Activated CD8-positive, alpha-beta memory T cell treated with anti-CD3 and anti-CD28 coated beads, Interleukin-2, amount 50 U/mL, for 24 hours (primary cell): ENCODE measurements around the gene SOCS7.
"Not testable (repeated sequence)": the region's sequence is repeated elsewhere in the genome, so short reads cannot be mapped to it uniquely, and the experiment has no call there.

Source experiments
- DNase-seq: peaks from one replicate; pipeline ENCODE4 v3.0.0-alpha.2; 2020; ENCODE audit errors: extremely low read depth

SOCS7 gene

DNA sequence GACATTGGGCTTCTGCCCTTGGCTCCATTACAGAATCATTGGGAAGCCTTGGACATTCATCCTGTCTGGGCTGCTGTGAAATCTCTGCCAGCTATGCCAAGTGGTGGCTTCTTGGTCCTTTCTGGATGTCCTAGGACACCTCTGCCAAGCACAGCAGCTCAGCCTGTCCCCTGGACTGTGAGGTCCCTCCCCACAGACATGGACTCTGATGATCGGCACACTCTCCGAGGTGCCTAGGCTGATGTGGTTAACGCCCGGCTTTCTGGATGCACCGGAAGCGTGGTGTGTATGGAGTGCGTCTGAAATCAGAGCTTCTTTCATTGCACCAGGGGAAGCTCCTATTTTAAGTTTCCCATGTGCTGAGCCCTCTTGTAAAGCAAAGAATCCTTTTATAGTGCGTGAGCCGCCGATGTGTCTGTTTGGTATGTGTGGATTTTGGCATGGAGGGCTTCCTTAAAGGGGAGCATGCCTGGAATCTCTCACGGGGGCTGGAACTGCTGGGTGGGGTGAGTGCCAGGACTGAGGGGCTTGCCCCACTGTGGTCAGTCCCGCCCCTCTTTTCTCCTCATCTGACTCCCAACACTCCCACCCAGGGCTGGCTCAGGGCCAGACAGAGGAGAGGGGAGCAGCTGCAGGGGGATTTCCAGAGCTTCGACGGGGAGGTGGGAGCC lies 69.7 kb downstream of the SOCS7 start:
- DNase-seq, result no peak

- no peak for DNase-seq
Measured at GRCh38 chr17:38421871-38422827, 70.5 kb downstream of the SOCS7 start.

DNA sequence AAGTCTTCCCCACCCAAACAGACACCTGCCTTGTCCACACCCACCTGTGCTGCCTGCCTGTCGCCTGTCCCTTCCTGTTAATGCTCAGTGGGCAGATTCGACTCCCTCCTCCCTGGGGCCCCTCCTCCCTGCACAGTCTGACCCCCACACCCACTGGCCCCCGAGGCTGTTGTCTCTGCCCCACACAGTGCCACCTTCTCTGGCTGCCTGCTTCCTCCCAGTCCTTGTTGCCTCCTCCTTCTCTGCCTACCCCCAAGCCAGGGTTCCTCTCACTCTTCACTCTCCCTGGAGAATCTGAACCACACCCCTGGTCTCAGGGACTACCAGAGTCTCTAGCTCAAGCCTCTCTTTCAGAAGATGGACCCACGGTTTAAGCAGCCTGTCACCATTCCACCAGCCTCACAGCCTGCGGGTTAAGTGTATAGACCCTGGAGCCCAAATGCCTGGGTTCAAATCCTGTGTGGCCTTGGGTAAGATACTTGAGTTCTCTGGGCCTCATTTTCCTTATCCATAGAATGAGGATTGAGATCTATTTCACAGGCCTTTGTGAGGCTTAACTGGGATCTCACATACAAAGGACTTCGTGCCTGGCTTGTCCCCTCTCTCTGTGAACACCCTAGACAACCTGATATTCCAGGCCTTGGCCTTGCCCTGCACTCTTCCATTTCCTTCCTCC lies 72.8 kb downstream of the SOCS7 start:
- no peak for DNase-seq

- no peak for DNase-seq
Measured at GRCh38 chr17:38425031-38425430, 73.4 kb downstream of the SOCS7 start.

- DNase-seq, result no peak
Measured at GRCh38 chr17:38425744-38426143, 74.1 kb downstream of the SOCS7 start.

- no peak for DNase-seq
Measured at GRCh38 chr17:38426441-38426840, 74.8 kb downstream of the SOCS7 start.

GRCh38 chr17:38427160-38427949 lies 75.7 kb downstream of the SOCS7 start:
- no peak for DNase-seq

- no peak for DNase-seq
Measured at GRCh38 chr17:38428112-38428642, 76.5 kb downstream of the SOCS7 start, which contains the start of gene ARHGAP23. ARHGAP23 (plus strand) TSS chr17:38428464; CDS start chr17:38428486, 22 bp downstream.

DNA sequence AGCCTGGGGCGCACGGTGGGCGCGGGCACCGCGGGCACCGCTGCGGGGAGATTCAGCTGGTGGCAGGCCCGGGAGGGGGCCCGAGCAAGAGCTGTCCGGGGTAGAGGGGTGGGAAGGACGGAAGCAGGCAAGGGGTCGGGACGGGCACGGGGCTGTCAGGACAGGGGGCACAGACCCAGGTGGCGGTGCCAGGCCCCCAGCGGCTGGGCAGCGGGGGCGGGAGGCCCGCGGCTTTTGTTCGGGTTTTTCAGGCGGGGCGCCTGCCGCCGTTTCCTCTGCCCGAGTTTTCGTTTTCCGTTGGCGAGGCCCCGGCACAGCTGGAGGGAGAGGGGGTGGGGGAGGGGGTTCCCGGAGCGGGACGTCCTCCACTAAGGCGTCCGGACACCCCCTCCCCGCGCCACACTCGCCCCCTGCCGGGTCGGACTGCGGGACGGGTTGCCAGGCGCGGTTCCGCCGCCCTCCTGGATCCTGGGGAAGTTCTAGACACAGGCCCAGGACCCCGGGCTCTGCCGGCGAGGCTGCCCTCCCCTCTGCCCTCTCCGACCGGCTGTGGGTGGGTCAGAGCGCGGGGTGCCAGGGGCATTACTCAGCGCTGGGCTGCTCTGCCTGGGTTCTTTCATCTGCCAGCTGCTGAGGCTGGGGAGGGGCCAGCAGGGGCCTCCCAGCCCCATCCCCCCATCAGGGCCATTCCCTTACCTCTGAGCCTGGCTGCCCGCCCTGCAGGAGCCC lies 77.2 kb downstream of the SOCS7 start:
- DNase-seq, result no peak

DNA sequence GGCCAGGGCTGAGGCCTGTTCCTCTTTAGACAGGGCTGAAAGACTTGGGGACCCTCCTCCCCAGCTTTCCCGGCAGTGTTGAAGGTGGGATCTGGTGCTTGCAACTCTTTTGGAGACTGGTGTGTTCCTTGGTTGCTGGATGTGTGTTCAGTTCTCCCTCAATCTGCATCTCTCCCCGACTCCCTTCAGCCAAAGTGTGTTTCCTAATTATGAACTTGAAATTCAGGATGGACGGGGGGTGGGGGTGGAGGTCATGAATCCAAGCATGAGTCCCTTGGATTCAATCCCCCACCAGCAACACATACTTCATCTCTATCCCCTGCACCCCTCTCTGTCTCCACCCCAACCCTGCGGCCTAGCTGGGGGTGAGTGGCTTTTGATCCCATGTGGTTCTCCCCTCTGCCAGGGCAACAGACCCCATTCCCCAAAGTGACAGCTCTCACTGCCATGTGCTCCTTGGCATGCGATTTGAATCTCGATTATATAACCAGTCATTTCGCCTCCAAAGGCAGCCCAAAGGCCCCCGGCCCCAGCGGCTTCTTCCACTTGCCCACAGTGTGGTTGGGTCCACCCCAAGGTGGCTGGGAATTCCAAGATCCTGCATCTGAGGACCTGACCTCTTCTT lies 77.9 kb downstream of the SOCS7 start:
- DNase-seq, result no peak

DNA sequence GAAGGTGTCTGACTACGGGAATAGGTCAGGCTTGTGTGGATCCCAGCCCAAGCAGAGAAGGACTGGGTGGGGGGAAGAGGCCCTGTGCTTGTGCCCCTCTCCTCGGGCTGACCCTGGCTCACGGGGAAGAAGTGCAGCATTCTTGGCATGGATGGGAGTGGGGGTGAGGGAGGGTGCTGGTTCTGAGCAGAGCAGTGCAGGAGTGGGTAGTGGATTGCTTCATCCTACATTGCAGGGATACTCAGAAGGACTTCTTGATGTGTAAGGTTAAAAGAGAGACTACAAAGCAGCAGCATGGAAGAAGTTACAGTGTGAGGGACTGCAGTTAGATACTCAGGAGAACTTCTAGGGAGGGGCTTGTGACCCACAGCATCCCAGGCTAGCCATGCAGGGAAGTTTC lies 78.7 kb downstream of the SOCS7 start:
- no peak for DNase-seq

GRCh38 chr17:38430822-38431221 lies 79.2 kb downstream of the SOCS7 start:
- no peak for DNase-seq

DNA sequence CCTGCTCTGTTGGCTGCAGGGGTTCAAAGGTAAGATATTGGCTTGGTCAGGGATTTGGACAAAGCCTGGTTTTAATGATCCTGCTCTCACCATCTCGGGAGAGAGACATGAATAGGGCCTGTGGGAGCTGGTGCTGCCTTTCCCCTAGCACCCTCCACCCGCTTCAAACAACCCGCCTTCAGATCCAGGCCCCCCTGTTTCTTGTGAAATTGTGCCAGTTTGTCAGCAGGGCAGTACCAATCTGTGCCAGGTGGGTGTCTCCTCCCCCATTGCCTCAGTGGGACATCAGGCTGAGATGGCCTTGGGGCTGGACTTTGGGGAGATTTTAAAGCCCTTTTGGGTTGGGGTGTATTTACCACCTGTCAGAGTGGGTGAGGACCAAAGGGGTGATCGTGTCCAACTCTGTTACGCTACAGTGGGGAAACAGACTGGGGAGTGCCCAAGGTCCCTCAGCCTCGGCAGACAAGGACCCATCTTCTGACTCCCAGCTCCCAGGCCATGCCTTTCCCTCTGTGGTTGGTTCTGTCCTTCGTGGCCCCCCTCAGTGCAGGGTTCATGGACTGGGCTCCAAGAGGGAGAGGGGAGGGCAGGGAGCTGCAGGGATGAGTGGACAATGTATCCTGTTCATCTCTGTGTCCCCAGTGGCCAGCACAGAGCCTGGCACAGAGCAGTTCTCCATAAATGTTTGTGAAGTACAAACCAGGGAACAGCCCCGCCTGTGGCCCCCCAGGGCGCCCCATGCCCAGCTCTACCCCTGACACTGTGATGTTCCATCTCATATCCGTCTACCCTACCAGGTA lies 79.9 kb downstream of the SOCS7 start:
- DNase-seq, result no peak

DNA sequence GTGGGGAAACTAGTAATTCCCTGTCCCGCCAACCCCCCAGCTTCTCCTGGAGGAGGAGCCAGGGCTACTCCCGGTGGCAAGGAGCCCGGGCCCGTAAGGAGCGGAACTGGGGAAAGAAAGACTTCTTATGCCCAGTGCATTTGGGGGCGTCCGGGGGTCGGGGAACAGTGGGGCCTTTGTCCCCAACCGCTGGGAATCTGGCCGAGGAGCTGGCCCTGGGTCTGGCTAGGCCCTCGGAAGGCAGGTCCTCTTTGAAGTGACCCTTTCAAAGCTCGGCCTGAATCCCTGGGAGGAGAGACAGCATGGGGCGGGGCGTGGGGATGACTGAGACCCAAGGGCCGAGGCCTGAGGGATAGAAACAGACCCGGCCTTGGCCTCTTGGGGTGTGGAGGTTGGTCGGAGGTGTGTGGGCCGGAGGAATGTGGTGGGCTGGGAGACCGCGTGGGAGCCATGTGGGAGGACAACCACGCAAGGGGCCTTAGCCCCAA lies 82.6 kb downstream of the SOCS7 start:
- DNase-seq, result no peak

- DNase-seq, result no peak
Measured at GRCh38 chr17:38435795-38436194, 84.2 kb downstream of the SOCS7 start.

- DNase-seq, result no peak
Measured at GRCh38 chr17:38436386-38436785, 84.7 kb downstream of the SOCS7 start.

DNA sequence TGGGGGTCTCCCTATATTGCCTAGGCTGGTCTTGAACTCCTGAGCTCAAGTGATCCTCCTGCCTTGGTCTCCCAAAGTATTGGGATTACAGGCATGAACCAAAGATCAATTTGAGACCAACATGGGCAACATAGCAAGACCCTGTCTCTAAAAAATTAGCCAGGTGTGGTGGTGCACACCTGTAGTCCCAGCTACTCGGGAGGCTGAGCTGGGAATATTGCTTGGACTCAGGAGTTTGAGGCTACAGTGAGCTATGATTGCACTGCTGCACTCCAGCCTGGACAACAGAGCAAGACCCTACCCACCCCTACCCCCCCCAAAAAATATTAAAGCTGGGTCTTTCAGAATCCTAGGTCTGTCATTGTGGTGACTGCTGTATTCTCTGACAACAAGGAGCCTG lies 85.7 kb downstream of the SOCS7 start:
- not testable (repeated sequence) for DNase-seq

GRCh38 chr17:38439436-38439835 lies 87.8 kb downstream of the SOCS7 start:
- DNase-seq, result no peak
